H1 (cell line): ENCODE measurements around the gene ABCB10. TPM values are rescaled to one million over a fixed set of nuclear protein-coding genes. Genes with fewer than 3 reads are reported as not detected.

Experiments used
- CTCF ChIA-PET: fragments of 300-600 bp; sonication (Branson Sonifier 250); formaldehyde crosslinking; loops from one replicate; lab custom pipeline; 2021; ENCODE audit not compliant: partially characterized antibody; lab: Charles Lee
- POLR2A ChIA-PET: fragments of 300-600 bp; sonication (Branson Sonifier 250); formaldehyde crosslinking; loops from one replicate; lab custom pipeline; 2021; ENCODE audit warnings: inconsistent platforms; ENCODE audit not compliant: partially characterized antibody; lab: Charles Lee
- DNase-seq, 2 experiments: peaks; one replicate each; pipeline versions ENCODE4 v3.0.0 to v3.0.0-alpha.2; 2010 to 2022; ENCODE audit warnings: low spot score in 2 of 2, low read depth in 1 of 2, mixed read lengths in 1 of 2
- FAIRE-seq: peaks from 2 replicates; lab custom pipeline; 2011; peaks lifted over from hg19 to GRCh38; lab: Jason Lieb, UNC
- H2AFZ ChIP-seq: 2 replicates; pipeline ENCODE4 v1.8.1; 2012; ENCODE audit warnings: low read length, inconsistent platforms
- H2AK5ac ChIP-seq: 2 replicates; pipeline ENCODE4 v1.6.1; 2013; ENCODE audit warnings: low read depth, low read length
- H2BK120ac ChIP-seq: replicated peaks from 2 replicates; pipeline ENCODE3; 2013; ENCODE audit warnings: low read depth, low read length, inconsistent platforms
- H2BK12ac ChIP-seq: 2 replicates; pipeline ENCODE4 v1.6.1; 2013; ENCODE audit warnings: low read depth, low read length
- H2BK15ac ChIP-seq: 2 replicates; pipeline ENCODE4 v1.6.1; 2013; ENCODE audit warnings: low read length
- H2BK20ac ChIP-seq: 2 replicates; pipeline ENCODE4 v1.6.1; 2013; ENCODE audit warnings: low read length
- H2BK5ac ChIP-seq: 2 replicates; pipeline ENCODE4 v1.6.1; 2013; ENCODE audit warnings: low read depth, low read length
- H3K14ac ChIP-seq: 2 replicates; pipeline ENCODE4 v1.6.1; 2013; ENCODE audit warnings: inconsistent platforms; ENCODE audit not compliant: insufficient read length
- H3K18ac ChIP-seq: 2 replicates; pipeline ENCODE4 v1.6.1; 2013; ENCODE audit warnings: low read length; ENCODE audit errors: extremely low read depth
- H3K23ac ChIP-seq: 2 replicates; pipeline ENCODE4 v1.6.1; 2013; ENCODE audit warnings: inconsistent platforms; ENCODE audit not compliant: insufficient read length
- H3K23me2 ChIP-seq: 2 replicates; pipeline ENCODE4 v1.6.1; 2013; ENCODE audit warnings: low read depth, low read length
- H3K27ac ChIP-seq: 2 replicates; pipeline ENCODE4 v1.6.1; 2011; ENCODE audit warnings: low read depth, low read length, inconsistent platforms
- H3K27me3 ChIP-seq, 4 experiments: replicated peaks in 1 of 4; 1 replicate in 1 of 4; 2 replicates in 3 of 4; pipeline versions ENCODE4 v1.6.1 to v1.8.1; 2011 to 2013; ENCODE audit warnings: low read length in 3 of 4, mild to moderate bottlenecking in 3 of 4, inconsistent platforms in 2 of 4, mixed read lengths in 2 of 4, moderate library complexity in 1 of 4; ENCODE audit not compliant: control insufficient read depth in 3 of 4, insufficient read depth in 3 of 4; ENCODE audit errors: extremely low read depth in 1 of 4
- H3K36me3 ChIP-seq, 4 experiments: 2 replicates each; pipeline versions ENCODE4 v1.6.1 to v1.8.1; 2011 to 2013; ENCODE audit warnings: mild to moderate bottlenecking in 4 of 4, low read length in 3 of 4, moderate library complexity in 2 of 4, control low read depth in 1 of 4, inconsistent platforms in 1 of 4; ENCODE audit not compliant: insufficient read depth in 4 of 4, control insufficient read depth in 2 of 4
- H3K4ac ChIP-seq: replicated peaks from 2 replicates; pipeline ENCODE3; 2013; ENCODE audit warnings: low read length, low read depth, mixed read lengths, inconsistent platforms; ENCODE audit not compliant: insufficient read length
- H3K4me1 ChIP-seq, 4 experiments: replicated peaks in 1 of 4; 1 replicate in 1 of 4; 2 replicates in 3 of 4; pipeline versions ENCODE4 v1.6.1 to v1.8.1; 2011 to 2013; ENCODE audit warnings: low read length in 3 of 4, inconsistent platforms in 2 of 4, mixed read lengths in 1 of 4; ENCODE audit not compliant: insufficient read depth in 4 of 4, control insufficient read depth in 3 of 4
- H3K4me2 ChIP-seq, 2 experiments: 2 replicates each; pipeline versions ENCODE4 v1.6.1 to v1.8.1; 2011 to 2013; ENCODE audit warnings: low read depth in 2 of 2, low read length in 2 of 2, control low read depth in 1 of 2, inconsistent platforms in 1 of 2, mild to moderate bottlenecking in 1 of 2; ENCODE audit not compliant: insufficient read depth in 1 of 2
- H3K4me3 ChIP-seq, 4 experiments: fragments of 200-600, 300-600 bp in 1 of 4; sonication (generic), shearing (Covaris generic), sonication (Bioruptor Twin) in 1 of 4; 2 replicates each; pipeline versions ENCODE4 v1.5.1 to v1.8.1; 2011 to 2016; ENCODE audit warnings: low read length in 4 of 4, low read depth in 3 of 4, control low read depth in 2 of 4, inconsistent platforms in 2 of 4, mild to moderate bottlenecking in 2 of 4, mixed read lengths in 1 of 4, moderate library complexity in 1 of 4; ENCODE audit not compliant: insufficient read depth in 2 of 4; ENCODE audit errors: extremely low read depth in 1 of 4
- H3K56ac ChIP-seq: replicated peaks from 2 replicates; pipeline ENCODE3; 2013; ENCODE audit warnings: low read depth, mild to moderate bottlenecking, mixed read lengths, low read length, inconsistent platforms; ENCODE audit not compliant: insufficient read length
- H3K79me1 ChIP-seq: 2 replicates; pipeline ENCODE4 v1.6.1; 2013; ENCODE audit warnings: low read depth, low read length, control low read depth
- H3K79me2 ChIP-seq, 2 experiments: 2 replicates each; pipeline versions ENCODE4 v1.6.1 to v1.8.1; 2012 to 2013; ENCODE audit warnings: low read length in 2 of 2, mild to moderate bottlenecking in 2 of 2, inconsistent platforms in 1 of 2; ENCODE audit not compliant: insufficient read depth in 2 of 2, control insufficient read depth in 1 of 2
- H3K9ac ChIP-seq, 4 experiments: replicated peaks in 1 of 4; 1 replicate in 1 of 4; 2 replicates in 3 of 4; pipeline versions ENCODE4 v1.6.1 to v1.8.1; 2011 to 2013; ENCODE audit warnings: low read depth in 3 of 4, low read length in 3 of 4, control low read depth in 2 of 4, mild to moderate bottlenecking in 2 of 4, moderate library complexity in 2 of 4, inconsistent platforms in 1 of 4; ENCODE audit errors: extremely low read depth in 1 of 4
- H3K9me3 ChIP-seq, 2 experiments: 2 replicates each; pipeline versions ENCODE4 v1.6.1 to v1.8.1; 2012 to 2013; ENCODE audit warnings: mild to moderate bottlenecking in 2 of 2, moderate library complexity in 2 of 2, control low read depth in 1 of 2, inconsistent platforms in 1 of 2, low read depth in 1 of 2, low read length in 1 of 2, mixed read lengths in 1 of 2; ENCODE audit not compliant: insufficient read depth in 2 of 2
- H4K20me1 ChIP-seq, 2 experiments: replicated peaks in 1 of 2; 2 replicates each; pipeline versions ENCODE3 to v1.8.1; 2011 to 2013; ENCODE audit warnings: inconsistent platforms in 2 of 2, low read length in 2 of 2, mild to moderate bottlenecking in 1 of 2; ENCODE audit not compliant: insufficient read depth in 2 of 2, control insufficient read depth in 1 of 2
- H4K5ac ChIP-seq: 2 replicates; pipeline ENCODE4 v1.6.1; 2013; ENCODE audit warnings: low read length, low read depth, mixed read lengths, inconsistent platforms; ENCODE audit not compliant: insufficient read length
- H4K8ac ChIP-seq: 2 replicates; pipeline ENCODE4 v1.8.0; 2013; ENCODE audit warnings: mild to moderate bottlenecking, moderate library complexity, low read length, inconsistent platforms; ENCODE audit not compliant: insufficient read depth; ENCODE audit errors: extremely low read depth
- H4K91ac ChIP-seq: replicated peaks from 2 replicates; pipeline ENCODE3; 2013; ENCODE audit warnings: low read length, mixed read lengths, inconsistent platforms; ENCODE audit not compliant: insufficient read length
- ASH2L ChIP-seq: fragments of 200-600, 300-600 bp; sonication (generic); IDR thresholded peaks from one replicate; pipeline ENCODE4 v1.7.1; 2017; ENCODE audit warnings: low read length
- ATF3 ChIP-seq: IDR thresholded peaks from 2 replicates; pipeline ENCODE4 v1.6.1; 2011; ENCODE audit warnings: low read depth, mild to moderate bottlenecking, low read length; ENCODE audit not compliant: insufficient read depth
- BCL11A ChIP-seq, 2 experiments: IDR thresholded peaks; one replicate each; pipeline ENCODE4 v1.6.1; 2011; ENCODE audit warnings: low read depth in 2 of 2, low read length in 2 of 2, mild to moderate bottlenecking in 2 of 2
- CEBPB ChIP-seq: IDR thresholded peaks from 2 replicates; pipeline ENCODE4 v1.6.1; 2012; ENCODE audit warnings: low read depth, low read length
- EZH2 ChIP-seq: fragments of 200-600 bp; sonication (generic); IDR thresholded peaks from 2 replicates; pipeline ENCODE4 v1.7.1; 2012; ENCODE audit warnings: low read depth, mild to moderate bottlenecking, moderate library complexity, low read length, inconsistent platforms; ENCODE audit not compliant: severe bottlenecking
- JUND ChIP-seq: IDR thresholded peaks from 2 replicates; pipeline ENCODE4 v1.6.1; 2011; ENCODE audit warnings: mild to moderate bottlenecking, improper control_type of control experiment, low read length
- KDM5A ChIP-seq: fragments of 200-600 bp; IDR thresholded peaks from 2 replicates; pipeline ENCODE4 v1.7.1; 2012; ENCODE audit warnings: mild to moderate bottlenecking, low read length, inconsistent platforms, mixed read lengths
- POLR2A ChIP-seq, 2 experiments: IDR thresholded peaks; 1 replicate in 1 of 2; 2 replicates in 1 of 2; pipeline ENCODE4 v1.6.1; 2011; ENCODE audit warnings: low read depth in 2 of 2, low read length in 2 of 2, mild to moderate bottlenecking in 2 of 2; ENCODE audit errors: control extremely low read depth in 1 of 2
- SP2 ChIP-seq: IDR thresholded peaks from 2 replicates; pipeline ENCODE4 v1.6.1; 2012; ENCODE audit warnings: mild to moderate bottlenecking, low read length, inconsistent platforms
- TAF1 ChIP-seq: IDR thresholded peaks from 2 replicates; pipeline ENCODE4 v1.6.1; 2011; ENCODE audit warnings: mild to moderate bottlenecking, low read depth, low read length
- TBP ChIP-seq: IDR thresholded peaks from 2 replicates; pipeline ENCODE4 v1.6.1; 2011; ENCODE audit warnings: low read depth, low read length, improper control_type of control experiment
- WGBS, 2 experiments: shearing (Covaris generic) in 1 of 2; methylation state at CpG; one replicate each; pipeline versions ENCODE4 v1.1.6 to v1.1.7; 2013 to 2015; ENCODE audit warnings: low lambda C conversion rate in 2 of 2, mixed read lengths in 2 of 2, inconsistent platforms in 1 of 2, low coverage in 1 of 2, missing lambda C conversion rate in 1 of 2; ENCODE audit not compliant: insufficient replicate concordance in 2 of 2, insufficient coverage in 1 of 2, insufficient read length in 1 of 2; ENCODE audit errors: extremely low coverage in 1 of 2, missing lambda C conversion rate in 1 of 2; 5-methylcytosine and 5-hydroxymethylcytosine counted together
- polyA plus RNA-seq, 7 experiments: library from polyadenylated mRNA; depleted of rRNA in 3 of 7; stranded (reverse) in 5 of 7; unstranded in 2 of 7; fragments of >200 nt in 5 of 7; fragments of 200-250 nt in 2 of 7; gene quantifications; 1 replicate in 5 of 7; 2 replicates in 1 of 7; 4 replicates in 1 of 7; pipeline versions ENCODE4 v1.2.1 to v1.2.3, GENCODE V29; 2011 to 2013; ENCODE audit warnings: missing spikeins in 2 of 7, mixed read lengths in 2 of 7
- total RNA-seq: library from RNA; stranded (reverse); fragmentation: NEBNext Ultra II Directional; extraction: Animal tissue kit (Norgen Biotek cat#: 25700); gene quantifications from 2 replicates; pipeline ENCODE4 v1.2.1, GENCODE V29; 2021

Gene ABCB10
- total and polyA plus RNA-seq, 2 of the 8 experiments (the other 6 are each of a cell fraction or from before 2014, with no cell fraction given) = 3.6 to 11.9 TPM

- Histone ChIP-seq H3K36me3 (peaks cover 8 to 51% (median 27%) of the 10 kb centered on the region in 4 experiments), H4K91ac (no peak overlapping the region), H3K79me2 (no peaks in the 10 kb centered on the region), H3K79me1 (no peaks in the 10 kb centered on the region), H3K56ac (no peak overlapping the region), H3K4me1 (no peaks in the 10 kb centered on the region), H2BK5ac (no peak overlapping the region), H3K23ac (no peak overlapping the region), H3K23me2 (no peaks in the 10 kb centered on the region), H2BK120ac (no peak overlapping the region), H3K14ac (no peak overlapping the region), H3K9me3 (no peaks in the 10 kb centered on the region), H3K27ac (no peak overlapping the region), H3K4ac (no peak overlapping the region), H3K27me3 (no peaks in the 10 kb centered on the region), H3K4me3 (no peak overlapping the region), H3K4me2 (no peak overlapping the region), H4K20me1 (peaks cover 0 to 4% of the 10 kb centered on the region in 2 experiments), H3K18ac (no peak overlapping the region), H2AK5ac (no peak overlapping the region), H3K9ac (no peak overlapping the region), H2BK20ac (no peak overlapping the region), H4K8ac (no peak overlapping the region), H4K5ac (no peak overlapping the region), H2BK12ac (no peak overlapping the region), H2AFZ (no peak overlapping the region), H2BK15ac (no peak overlapping the region)
- CTCF ChIA-PET = interaction anchor here (1.4 to 2.3 kb wide), 2 partner anchors 12 to 212 kb away, joined by 3 to 9 read pairs; no protein-coding TSS in a partner anchor
- DNase-seq (no peak), FAIRE-seq (no peak)
- 92% methylated on average over 8 of the region's 8 CpGs; no CpG with 5 or more reads in 1 of the 2 experiments for WGBS, 2 experiments
- POLR2A ChIA-PET = interaction anchor here (1.3 kb wide), 1 partner anchor 11 kb away, joined by 3 read pairs; no protein-coding TSS in a partner anchor
- TF ChIP-seq ASH2L (no peak), KDM5A (no peak), POLR2A (IDR thresholded peaks at IDR 0.05; ENCODE audit: control extremely low read depth in 1 of 2, low read depth in 2 of 2, low read length in 2 of 2) (no peak), ATF3 (no peak), EZH2 (no peak), TBP (no peak), TAF1 (no peak), SP2 (no peak), CEBPB (no peak), BCL11A (IDR thresholded peaks at IDR 0.05; ENCODE audit: low read depth in 2 of 2, low read length in 2 of 2) (no peak), JUND (no peak)
These were observed 88.0 kb downstream of the ABCB10 start for GRCh38 chr1:229470406-229471043.
